Loucy (cell line): ENCODE measurements around the gene KLHL4.

Experiments used
- H2AFZ ChIP-seq: fragments of 200-600 bp; sonication (generic); 2 replicates; pipeline ENCODE4 v1.6.0; 2016; ENCODE audit warnings: antibody characterized with exemption, mild to moderate bottlenecking, low read length, moderate library complexity
- H3F3A ChIP-seq: fragments of 200-600 bp; 2 replicates; pipeline ENCODE4 v1.6.0; 2016; ENCODE audit warnings: antibody characterized with exemption, low read depth, mild to moderate bottlenecking
- H3K27me3 ChIP-seq: fragments of 200-600 bp; sonication (generic); 2 replicates; pipeline ENCODE4 v1.6.1; 2014; ENCODE audit warnings: low read length, mild to moderate bottlenecking; ENCODE audit not compliant: insufficient read depth, poor library complexity, severe bottlenecking
- H3K36me3 ChIP-seq: fragments of 200-600 bp; sonication (generic); 2 replicates; pipeline ENCODE4 v1.6.1; 2016; ENCODE audit warnings: low read length; ENCODE audit not compliant: insufficient read depth
- H3K4me1 ChIP-seq: fragments of 200-600 bp; sonication (generic); 2 replicates; pipeline ENCODE4 v1.5.1; 2014; ENCODE audit warnings: low read length, mild to moderate bottlenecking; ENCODE audit not compliant: insufficient read depth, poor library complexity, severe bottlenecking
- H3K4me2 ChIP-seq: fragments of 200-600 bp; sonication (generic); 2 replicates; pipeline ENCODE4 v1.6.0; 2014; ENCODE audit warnings: antibody characterized with exemption, low read length, low read depth, mild to moderate bottlenecking; ENCODE audit not compliant: poor library complexity, severe bottlenecking
- H3K4me3 ChIP-seq: fragments of 200-600 bp; sonication (generic); 2 replicates; pipeline ENCODE4 v1.5.1; 2014; ENCODE audit warnings: low read length, mild to moderate bottlenecking, mixed read lengths; ENCODE audit not compliant: poor library complexity, severe bottlenecking
- H3K79me2 ChIP-seq: fragments of 200-600 bp; sonication (generic); 2 replicates; pipeline ENCODE4 v1.6.1; 2014; ENCODE audit warnings: low read length; ENCODE audit not compliant: insufficient read depth
- H3K9ac ChIP-seq: fragments of 200-600 bp; sonication (generic); 2 replicates; pipeline ENCODE4 v1.6.0; 2014; ENCODE audit warnings: mild to moderate bottlenecking, low read depth, low read length, moderate library complexity; ENCODE audit not compliant: poor library complexity, severe bottlenecking
- H3K9me2 ChIP-seq: fragments of 200-600 bp; sonication (generic); replicated peaks from 2 replicates; pipeline ENCODE4 v1.6.1; 2016; ENCODE audit warnings: low read depth, low read length, mixed read lengths
- H3K9me3 ChIP-seq: fragments of 200-600 bp; sonication (generic); 2 replicates; pipeline ENCODE4 v1.6.1; 2014; ENCODE audit warnings: mild to moderate bottlenecking, antibody characterized with exemption, low read length, low read depth; ENCODE audit not compliant: insufficient read depth
- H4K20me1 ChIP-seq: fragments of 200-600 bp; sonication (generic); 2 replicates; pipeline ENCODE4 v1.6.0; 2014; ENCODE audit warnings: antibody characterized with exemption, low read length, mild to moderate bottlenecking; ENCODE audit not compliant: insufficient read depth, poor library complexity, severe bottlenecking
- EZH2phosphoT487 ChIP-seq: fragments of 200-600 bp; IDR thresholded peaks from 2 replicates; pipeline ENCODE4 v1.6.1; 2018; ENCODE audit warnings: antibody characterized with exemption, mild to moderate bottlenecking, moderate library complexity, borderline replicate concordance
- TF ChIP-seq, protein P1 (sequence below): fragments of 200-600 bp; sonication (generic); conservative IDR thresholded peaks from 2 replicates; pipeline ENCODE4 v1.5.1; 2014; ENCODE audit warnings: mild to moderate bottlenecking, antibody characterized with exemption, low read length

KLHL4 gene

DNA sequence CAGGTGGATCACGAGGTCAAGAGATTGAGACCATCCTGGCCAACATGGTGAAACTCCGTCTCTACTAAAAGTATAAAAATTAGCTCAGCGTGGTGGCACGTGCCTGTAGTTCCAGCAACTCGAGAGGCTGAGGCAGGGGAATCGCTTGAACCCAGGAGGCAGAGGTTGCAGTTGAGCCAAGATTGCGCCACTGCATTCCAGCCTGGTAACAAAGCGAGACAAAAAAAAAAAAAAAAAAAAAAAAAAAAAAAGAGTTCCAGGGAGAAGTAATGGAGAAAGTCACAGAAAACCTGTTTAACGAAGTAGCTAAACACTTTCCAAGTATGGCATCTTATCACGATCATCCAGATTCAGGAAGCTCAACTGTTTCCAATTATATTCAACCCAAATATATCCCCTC is 10.9 kb downstream of the KLHL4 start:
- TF ChIP-seq, protein P1, sequence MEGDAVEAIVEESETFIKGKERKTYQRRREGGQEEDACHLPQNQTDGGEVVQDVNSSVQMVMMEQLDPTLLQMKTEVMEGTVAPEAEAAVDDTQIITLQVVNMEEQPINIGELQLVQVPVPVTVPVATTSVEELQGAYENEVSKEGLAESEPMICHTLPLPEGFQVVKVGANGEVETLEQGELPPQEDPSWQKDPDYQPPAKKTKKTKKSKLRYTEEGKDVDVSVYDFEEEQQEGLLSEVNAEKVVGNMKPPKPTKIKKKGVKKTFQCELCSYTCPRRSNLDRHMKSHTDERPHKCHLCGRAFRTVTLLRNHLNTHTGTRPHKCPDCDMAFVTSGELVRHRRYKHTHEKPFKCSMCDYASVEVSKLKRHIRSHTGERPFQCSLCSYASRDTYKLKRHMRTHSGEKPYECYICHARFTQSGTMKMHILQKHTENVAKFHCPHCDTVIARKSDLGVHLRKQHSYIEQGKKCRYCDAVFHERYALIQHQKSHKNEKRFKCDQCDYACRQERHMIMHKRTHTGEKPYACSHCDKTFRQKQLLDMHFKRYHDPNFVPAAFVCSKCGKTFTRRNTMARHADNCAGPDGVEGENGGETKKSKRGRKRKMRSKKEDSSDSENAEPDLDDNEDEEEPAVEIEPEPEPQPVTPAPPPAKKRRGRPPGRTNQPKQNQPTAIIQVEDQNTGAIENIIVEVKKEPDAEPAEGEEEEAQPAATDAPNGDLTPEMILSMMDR, result no peak
- no peak for TF ChIP-seq EZH2phosphoT487
- H3K27me3 ChIP-seq, result no peaks in the 10 kb centered on the region
- no peaks in the 10 kb centered on the region for H4K20me1 ChIP-seq

DNA sequence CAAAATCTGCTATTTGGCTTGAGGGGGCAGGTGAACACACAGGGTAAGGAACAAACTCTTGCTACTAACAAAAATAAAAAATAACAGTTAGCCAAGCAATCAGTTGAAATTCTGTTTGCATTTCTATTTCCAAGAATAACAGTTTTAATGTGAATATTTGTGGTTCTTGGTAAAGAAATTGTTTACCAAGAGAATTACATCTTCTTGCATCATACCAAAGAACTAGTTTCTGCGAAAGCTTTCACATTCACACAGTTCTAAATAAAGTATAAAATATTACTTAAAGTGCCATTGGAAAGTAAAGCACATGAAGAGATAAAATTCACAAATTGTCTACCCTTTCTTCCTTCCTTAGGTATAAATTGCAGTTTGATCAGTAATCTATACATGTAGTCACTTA is 54.4 kb downstream of the KLHL4 start:
- H3K9me3 ChIP-seq, result no peaks in the 10 kb centered on the region
- no peaks in the 10 kb centered on the region for H4K20me1 ChIP-seq
- no peaks in the 10 kb centered on the region for H3K27me3 ChIP-seq
- no peaks in the 10 kb centered on the region for H3F3A ChIP-seq
- no peak overlapping the region for H3K4me3 ChIP-seq
- no peaks in the 10 kb centered on the region for H3K4me1 ChIP-seq
- H3K4me2 ChIP-seq, result no peak overlapping the region
- no peaks in the 10 kb centered on the region for H3K9me2 ChIP-seq
- TF ChIP-seq, protein P1, result no peak
- TF ChIP-seq EZH2phosphoT487, result no peak
- H3K9ac ChIP-seq, result no peak overlapping the region
- H3K36me3 ChIP-seq, result no peaks in the 10 kb centered on the region
- no peaks in the 10 kb centered on the region for H3K79me2 ChIP-seq
- no peak overlapping the region for H2AFZ ChIP-seq

More for the DNA sequence above, 10.9 kb downstream of the KLHL4 start:
- no peaks in the 10 kb centered on the region for H3F3A ChIP-seq
- H3K4me3 ChIP-seq, result no peak overlapping the region
- H3K9ac ChIP-seq, result no peak overlapping the region
- no peaks in the 10 kb centered on the region for H3K4me1 ChIP-seq
- H2AFZ ChIP-seq, result no peak overlapping the region
- H3K36me3 ChIP-seq, result no peaks in the 10 kb centered on the region
- no peaks in the 10 kb centered on the region for H3K9me3 ChIP-seq
- H3K9me2 ChIP-seq, result no peaks in the 10 kb centered on the region
- H3K4me2 ChIP-seq, result no peak overlapping the region
- no peaks in the 10 kb centered on the region for H3K79me2 ChIP-seq

DNA sequence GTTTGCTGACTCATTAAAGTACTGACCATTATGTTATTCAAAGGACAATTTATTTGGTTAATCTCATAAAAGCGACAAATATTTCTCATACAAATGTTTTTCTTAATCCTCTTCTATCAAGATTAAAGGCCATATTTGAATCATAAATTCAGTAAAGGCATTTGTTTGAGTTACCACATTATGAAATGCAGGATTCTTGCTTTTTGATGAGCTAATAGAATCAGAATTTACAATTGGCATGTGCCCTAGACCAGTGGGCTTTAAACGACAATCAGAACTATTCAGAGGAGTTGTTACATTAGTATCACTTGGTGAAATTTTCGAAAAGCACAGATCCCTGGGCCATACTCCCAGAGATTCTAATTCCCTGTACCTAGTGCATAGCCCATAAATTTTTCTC is 55.3 kb downstream of the KLHL4 start:
- Histone ChIP-seq H3K79me2 (no peaks in the 10 kb centered on the region), H3K27me3 (no peaks in the 10 kb centered on the region), H4K20me1 (no peaks in the 10 kb centered on the region), H3K9ac (no peak overlapping the region), H3K4me3 (no peak overlapping the region), H3K4me1 (no peaks in the 10 kb centered on the region), H3K4me2 (no peak overlapping the region), H2AFZ (no peak overlapping the region), H3F3A (no peaks in the 10 kb centered on the region), H3K36me3 (no peaks in the 10 kb centered on the region), H3K9me2 (no peaks in the 10 kb centered on the region), H3K9me3 (no peaks in the 10 kb centered on the region)
- TF ChIP-seq, protein P1, result no peak
- TF ChIP-seq EZH2phosphoT487, result no peak
